Tibial nerve (tissue), 4 donors: ENCODE measurements around the gene CDC42EP5.

Source experiments
- EP300 ChIP-seq, 2 donors: sonication (generic); formaldehyde crosslinking; IDR thresholded peaks; one replicate each; pipeline ENCODE4 v1.6.1; 2017; ENCODE audit warnings: antibody characterized with exemption in 2 of 2, mild to moderate bottlenecking in 1 of 2
- TF ChIP-seq, protein P1 (sequence below), 5 experiments: fragments of 200-600 bp in 3 of 5; fragments of 450-650 bp in 2 of 5; sonication (generic) in 3 of 5; IDR thresholded peaks; one replicate each; pipeline ENCODE4 v1.5.1; 2016 to 2019; ENCODE audit warnings: antibody characterized with exemption in 5 of 5, mild to moderate bottlenecking in 3 of 5, moderate library complexity in 2 of 5

DNA sequence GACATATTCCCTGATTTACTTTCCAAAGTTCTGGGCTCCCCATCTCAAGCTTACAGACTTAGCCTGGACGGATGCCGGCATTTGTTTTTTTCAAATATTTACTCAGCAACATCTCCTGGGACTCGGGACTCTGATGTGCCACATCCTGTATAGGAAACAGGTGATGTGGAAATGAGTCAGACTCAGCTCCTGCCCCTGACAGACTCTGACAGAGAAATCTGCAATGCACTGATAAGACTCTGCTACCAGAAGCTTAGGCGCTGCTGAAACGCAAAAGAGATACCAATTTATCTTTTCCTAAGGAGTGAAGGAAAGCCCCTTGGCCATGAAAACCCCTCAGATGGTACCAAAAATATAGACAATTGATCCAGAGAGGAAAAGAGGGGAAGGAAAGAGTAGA is 45.7 kb upstream of the CDC42EP5 start:
- TF ChIP-seq, protein P1, sequence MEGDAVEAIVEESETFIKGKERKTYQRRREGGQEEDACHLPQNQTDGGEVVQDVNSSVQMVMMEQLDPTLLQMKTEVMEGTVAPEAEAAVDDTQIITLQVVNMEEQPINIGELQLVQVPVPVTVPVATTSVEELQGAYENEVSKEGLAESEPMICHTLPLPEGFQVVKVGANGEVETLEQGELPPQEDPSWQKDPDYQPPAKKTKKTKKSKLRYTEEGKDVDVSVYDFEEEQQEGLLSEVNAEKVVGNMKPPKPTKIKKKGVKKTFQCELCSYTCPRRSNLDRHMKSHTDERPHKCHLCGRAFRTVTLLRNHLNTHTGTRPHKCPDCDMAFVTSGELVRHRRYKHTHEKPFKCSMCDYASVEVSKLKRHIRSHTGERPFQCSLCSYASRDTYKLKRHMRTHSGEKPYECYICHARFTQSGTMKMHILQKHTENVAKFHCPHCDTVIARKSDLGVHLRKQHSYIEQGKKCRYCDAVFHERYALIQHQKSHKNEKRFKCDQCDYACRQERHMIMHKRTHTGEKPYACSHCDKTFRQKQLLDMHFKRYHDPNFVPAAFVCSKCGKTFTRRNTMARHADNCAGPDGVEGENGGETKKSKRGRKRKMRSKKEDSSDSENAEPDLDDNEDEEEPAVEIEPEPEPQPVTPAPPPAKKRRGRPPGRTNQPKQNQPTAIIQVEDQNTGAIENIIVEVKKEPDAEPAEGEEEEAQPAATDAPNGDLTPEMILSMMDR (IDR thresholded peaks at IDR 0.05): no peak
- TF ChIP-seq EP300 (IDR thresholded peaks at IDR 0.05): no peak
